HFF-Myc (cell line): ENCODE measurements around the gene NPM3.

Source experiments
- DNase-seq: peaks from one replicate; pipeline ENCODE4 v3.0.0-alpha.2; 2011; ENCODE audit warnings: low read depth; ENCODE audit errors: extremely low read depth
- H3K4me3 ChIP-seq: replicated peaks from 2 replicates; pipeline ENCODE4 v1.5.1; 2011; ENCODE audit warnings: low read depth, mild to moderate bottlenecking, control low read depth, low read length
- CTCF ChIP-seq: IDR thresholded peaks from 2 replicates; pipeline ENCODE4 v1.5.1; 2012; ENCODE audit warnings: mild to moderate bottlenecking, low read depth, low read length, control low read depth; ENCODE audit errors: missing control alignments

The NPM3 gene

DNA sequence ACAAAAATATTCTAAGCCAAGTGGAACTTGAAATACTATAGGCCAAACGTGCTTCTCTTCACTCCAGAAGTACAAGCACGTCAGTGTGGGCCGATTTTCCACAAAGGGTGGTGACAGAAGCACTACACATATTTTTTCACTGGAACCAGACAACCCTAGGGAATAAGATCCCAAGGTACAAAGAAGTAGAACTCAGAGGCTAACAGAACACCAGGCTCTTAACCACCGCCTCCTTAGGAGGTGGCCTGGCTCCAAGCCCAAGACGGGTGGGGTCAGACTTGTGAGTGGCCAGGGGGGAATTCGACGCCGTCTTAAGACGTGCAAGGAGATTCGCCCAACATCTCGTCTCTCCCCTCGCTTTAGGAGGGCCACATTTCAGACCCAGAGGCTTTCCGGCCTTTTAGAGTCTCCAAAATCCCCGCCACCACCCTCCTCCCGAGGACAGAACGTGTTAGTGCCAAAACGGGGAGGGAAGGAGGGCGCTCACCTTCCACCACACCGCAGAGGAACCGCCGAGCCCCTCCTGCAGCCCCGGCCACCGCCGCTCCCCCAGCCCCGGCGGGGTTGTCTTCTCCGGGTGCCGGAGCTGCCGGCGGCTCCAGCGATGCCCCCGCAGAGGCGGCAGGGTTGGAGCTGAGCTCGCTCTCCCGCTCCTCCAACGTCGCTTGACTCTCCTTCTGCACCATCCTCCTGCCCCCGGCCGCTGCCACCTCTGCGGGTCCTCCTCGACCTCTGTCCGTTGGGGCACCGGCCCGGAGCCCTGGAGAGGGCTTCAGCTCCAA lies 34.3 kb upstream of the NPM3 start:
- TF ChIP-seq CTCF, result no peak
- DNase-seq, result peak; percentile 85
- peak overlapping the region; percentile 96 for H3K4me3 ChIP-seq

GRCh38 chr10:101816913-101817336 lies 33.7 kb upstream of the NPM3 start:
- no peak for TF ChIP-seq CTCF
- DNase-seq, result no peak
- H3K4me3 ChIP-seq, result peak overlapping the region; percentile 96

GRCh38 chr10:101816376-101816775 lies 33.1 kb upstream of the NPM3 start:
- no peak for TF ChIP-seq CTCF
- H3K4me3 ChIP-seq, result peak overlapping the region; percentile 96

GRCh38 chr10:101814466-101815071 lies 31.3 kb upstream of the NPM3 start:
- no peak for TF ChIP-seq CTCF
- peak overlapping the region; percentile 96 for H3K4me3 ChIP-seq
- no peak for DNase-seq

More at GRCh38 chr10:101816376-101816775, 33.1 kb upstream of the NPM3 start:
- no peak for DNase-seq

DNA sequence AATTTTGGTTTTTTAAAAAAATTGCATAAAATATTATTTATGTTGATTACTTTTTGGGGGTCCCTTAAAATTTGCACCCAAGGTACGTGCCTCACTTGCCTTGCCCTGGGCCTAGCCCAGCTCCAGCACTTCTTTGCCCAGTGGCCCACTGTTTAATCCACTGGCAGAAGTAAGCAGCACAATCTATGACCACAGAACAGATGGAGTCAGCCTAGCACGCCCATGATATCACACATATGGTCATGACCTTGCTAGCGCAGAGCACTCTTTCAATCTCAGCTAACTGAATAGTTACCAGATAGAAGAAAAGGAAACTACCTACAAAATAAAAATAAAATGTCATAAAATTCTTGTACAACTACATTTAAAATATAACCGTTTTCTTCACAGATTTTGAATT lies 29.4 kb upstream of the NPM3 start:
- H3K4me3 ChIP-seq, result no peak overlapping the region
- no peak for TF ChIP-seq CTCF
- no peak for DNase-seq

- no peak for DNase-seq
- H3K4me3 ChIP-seq, result no peak overlapping the region
- TF ChIP-seq CTCF, result no peak
Measured at GRCh38 chr10:101807158-101807557, 23.9 kb upstream of the NPM3 start.
